AG04449 (cell line): ENCODE results near the gene ERG.

Experiments
- CTCF ChIA-PET: fragments of 350-600 bp; formaldehyde crosslinking; extraction: SDS; loops from one replicate; lab custom pipeline; 2021; ENCODE audit warnings: antibody characterized with exemption; lab: Yijun Ruan, JAX
- POLR2A ChIA-PET: fragments of 400-600, 350-600 bp; formaldehyde crosslinking; extraction: SDS; loops from one replicate; lab custom pipeline; 2020; ENCODE audit warnings: antibody characterized with exemption, inconsistent platforms; lab: Yijun Ruan, JAX
- DNase-seq: peaks from one replicate; pipeline ENCODE4 v3.0.0-alpha.2; 2010; ENCODE audit warnings: low read depth, low spot score
- H3K4me3 ChIP-seq: 2 replicates; pipeline ENCODE4 v1.5.1; 2011; ENCODE audit warnings: low read depth, mild to moderate bottlenecking, control low read depth, low read length
- CTCF ChIP-seq: IDR thresholded peaks from one replicate; pipeline ENCODE4 v1.5.1; 2011; ENCODE audit warnings: mild to moderate bottlenecking, moderate library complexity, low read length, control low read depth, inconsistent platforms; ENCODE audit not compliant: insufficient read depth; ENCODE audit errors: missing control alignments

ERG gene

GRCh38 chr21:38454161-38454560 lies 44.1 kb downstream of the ERG start:
- H3K4me3 ChIP-seq, result no peak overlapping the region
- POLR2A ChIA-PET, result no interaction called here
- CTCF ChIA-PET, result interaction anchor here (0.5 kb wide), 1 partner anchor 780 kb away, joined by 3 read pairs; no protein-coding TSS in a partner anchor
- no peak for DNase-seq
- no peak for TF ChIP-seq CTCF

GRCh38 chr21:38448671-38449385 lies 49.4 kb downstream of the ERG start:
- ChIA-PET POLR2A (no interaction called here), CTCF (interaction anchor here (0.7 kb wide), 1 partner anchor 727 kb away, joined by 3 read pairs; no protein-coding TSS in a partner anchor)
- no peak for DNase-seq
- H3K4me3 ChIP-seq, result no peak overlapping the region
- no peak for TF ChIP-seq CTCF

GRCh38 chr21:38447611-38448010 lies 50.7 kb downstream of the ERG start:
- H3K4me3 ChIP-seq, result no peak overlapping the region
- TF ChIP-seq CTCF, result no peak
- ChIA-PET CTCF (interaction anchor here (1.0 kb wide), 1 partner anchor 8 kb away, joined by 3 read pairs; no protein-coding TSS in a partner anchor), POLR2A (no interaction called here)
- DNase-seq, result no peak

- TF ChIP-seq CTCF, result no peak
- ChIA-PET CTCF (no interaction called here), POLR2A (no interaction called here)
- DNase-seq, result no peak
- no peak overlapping the region for H3K4me3 ChIP-seq
Measured at GRCh38 chr21:38444691-38445090, 53.6 kb downstream of the ERG start.

- no peak for TF ChIP-seq CTCF
- no peak for DNase-seq
- ChIA-PET POLR2A (no interaction called here), CTCF (no interaction called here)
- H3K4me3 ChIP-seq, result no peak overlapping the region
Measured at GRCh38 chr21:38443110-38443509, 55.2 kb downstream of the ERG start.

- POLR2A ChIA-PET, result no interaction called here
- no peak for TF ChIP-seq CTCF
- no peak for DNase-seq
- CTCF ChIA-PET, result interaction anchor here (1.0 to 2.4 kb wide), 2 partner anchors 10 to 17 kb away, joined by 4 to 8 read pairs; no protein-coding TSS in a partner anchor
- H3K4me3 ChIP-seq, result no peak overlapping the region
Measured at GRCh38 chr21:38441153-38441552, 57.1 kb downstream of the ERG start.
